BE2C (cell line): Measurements from ENCODE around the gene NEMF. TPM values are rescaled to one million over a fixed set of nuclear protein-coding genes. Genes with fewer than 3 reads are reported as not detected.
"Not testable (repeated sequence)": the region's sequence is repeated elsewhere in the genome, so short reads cannot be mapped to it uniquely, and the experiment has no call there.

Experiments
- DNase-seq: peaks from one replicate; pipeline ENCODE4 v3.0.0-alpha.2; 2020
- H3K27me3 ChIP-seq: fragments of 250-450 bp; sonication (Bioruptor Pico); 2 replicates; pipeline ENCODE4 v1.5.1; 2020; ENCODE audit warnings: mild to moderate bottlenecking
- H3K36me3 ChIP-seq: fragments of 250-450 bp; sonication (Bioruptor Pico); 2 replicates; pipeline ENCODE4 v1.5.1; 2020; ENCODE audit warnings: mild to moderate bottlenecking
- H3K4me1 ChIP-seq: fragments of 250-450 bp; sonication (Bioruptor Pico); 2 replicates; pipeline ENCODE4 v1.5.1; 2020
- H3K4me3 ChIP-seq: 2 replicates; pipeline ENCODE4 v1.5.1; 2011; ENCODE audit warnings: low read depth, low read length
- H3K9me3 ChIP-seq: fragments of 250-450 bp; sonication (Bioruptor Pico); 2 replicates; pipeline ENCODE4 v1.5.1; 2020
- CTCF ChIP-seq: IDR thresholded peaks from 2 replicates; pipeline ENCODE4 v1.5.1; 2012; ENCODE audit warnings: mild to moderate bottlenecking, low read depth, low read length
- polyA plus RNA-seq: library from polyadenylated mRNA; unstranded; fragments of >200 nt; gene quantifications from one replicate; pipeline ENCODE4 v1.2.1, GENCODE V29; 2012; ENCODE audit warnings: low read depth, missing spikeins; ENCODE audit not compliant: insufficient read length, insufficient read depth

Gene NEMF
- polyA plus RNA-seq, result 25.0 TPM

- Histone ChIP-seq H3K4me1 (no peaks in the 10 kb centered on the region), H3K9me3 (no peaks in the 10 kb centered on the region), H3K27me3 (no peaks in the 10 kb centered on the region), H3K36me3 (peaks cover 15% of the 10 kb centered on the region), H3K4me3 (peak within 1 kb of the TSS; percentile 88)
- peak; percentile 91 for TF ChIP-seq CTCF
- peak; percentile 86 for DNase-seq
Measured at GRCh38 chr14:49852301-49853157, at the start of gene NEMF. NEMF (minus strand) TSS chr14:49852788; CDS start chr14:49852753, 35 bp downstream.

- Histone ChIP-seq H3K4me3 (no peak overlapping the region), H3K9me3 (no peaks in the 10 kb centered on the region), H3K27me3 (no peaks in the 10 kb centered on the region), H3K4me1 (no peaks in the 10 kb centered on the region), H3K36me3 (no peaks in the 10 kb centered on the region)
- DNase-seq, result no peak
- TF ChIP-seq CTCF, result no peak
Measured at GRCh38 chr14:49900973-49901372, 48.4 kb upstream of the NEMF start.

- no peaks in the 10 kb centered on the region for H3K27me3 ChIP-seq
- H3K4me3 ChIP-seq, result no peak overlapping the region
- TF ChIP-seq CTCF, result no peak
- DNase-seq, result no peak
- H3K36me3 ChIP-seq, result peaks cover 10% of the 10 kb centered on the region
- no peaks in the 10 kb centered on the region for H3K4me1 ChIP-seq
- no peaks in the 10 kb centered on the region for H3K9me3 ChIP-seq
Measured at GRCh38 chr14:49898485-49898884, 45.9 kb upstream of the NEMF start.

GRCh38 chr14:49897965-49898364, 45.4 kb upstream of the NEMF start:
- no peak for TF ChIP-seq CTCF
- H3K9me3 ChIP-seq, result no peaks in the 10 kb centered on the region
- no peak overlapping the region for H3K4me3 ChIP-seq
- peaks cover 13% of the 10 kb centered on the region for H3K36me3 ChIP-seq
- DNase-seq, result no peak
- H3K4me1 ChIP-seq, result no peaks in the 10 kb centered on the region
- H3K27me3 ChIP-seq, result no peaks in the 10 kb centered on the region

GRCh38 chr14:49897414-49897813, 44.8 kb upstream of the NEMF start:
- Histone ChIP-seq H3K9me3 (no peaks in the 10 kb centered on the region), H3K27me3 (no peaks in the 10 kb centered on the region), H3K4me1 (no peaks in the 10 kb centered on the region), H3K36me3 (peaks cover 14% of the 10 kb centered on the region), H3K4me3 (no peak overlapping the region)
- no peak for TF ChIP-seq CTCF
- DNase-seq, result no peak

- DNase-seq, result no peak
- Histone ChIP-seq H3K9me3 (no peaks in the 10 kb centered on the region), H3K27me3 (no peaks in the 10 kb centered on the region), H3K4me1 (peaks cover 2% of the 10 kb centered on the region; the same call in 1 of the 2 replicates), H3K4me3 (peak overlapping the region; percentile 88), H3K36me3 (peaks cover 14% of the 10 kb centered on the region)
- TF ChIP-seq CTCF, result no peak
Measured at GRCh38 chr14:49896966-49897365, 44.4 kb upstream of the NEMF start.

GRCh38 chr14:49896272-49896671, 43.7 kb upstream of the NEMF start:
- not testable (repeated sequence) for DNase-seq, H3K9me3 ChIP-seq, H3K27me3 ChIP-seq, H3K4me1 ChIP-seq
- peak overlapping the region; percentile 88 for H3K4me3 ChIP-seq
- peaks cover 14% of the 10 kb centered on the region for H3K36me3 ChIP-seq
